KOPT-K1 (cell line): ENCODE data around the gene FNDC3A.
"Not testable (repeated sequence)": the region's sequence is repeated elsewhere in the genome, so short reads cannot be mapped to it uniquely, and the experiment has no call there.

ENCODE experiments used
- H3K27ac ChIP-seq: fragments of 200-600 bp; sonication (generic); 2 replicates; pipeline ENCODE4 v1.5.1; 2016; ENCODE audit warnings: antibody characterized with exemption, mild to moderate bottlenecking, low read depth, low read length; ENCODE audit not compliant: poor library complexity, severe bottlenecking
- H3K36me3 ChIP-seq: fragments of 200-600 bp; sonication (generic); 2 replicates; pipeline ENCODE4 v1.5.1; 2017; ENCODE audit warnings: antibody characterized with exemption, mild to moderate bottlenecking, low read length, moderate library complexity; ENCODE audit not compliant: insufficient read depth
- H3K9me3 ChIP-seq: fragments of 200-600 bp; sonication (generic); 2 replicates; pipeline ENCODE4 v1.5.1; 2017; ENCODE audit warnings: antibody characterized with exemption, low read length, mild to moderate bottlenecking; ENCODE audit not compliant: insufficient read depth, poor library complexity, severe bottlenecking

The FNDC3A gene

DNA sequence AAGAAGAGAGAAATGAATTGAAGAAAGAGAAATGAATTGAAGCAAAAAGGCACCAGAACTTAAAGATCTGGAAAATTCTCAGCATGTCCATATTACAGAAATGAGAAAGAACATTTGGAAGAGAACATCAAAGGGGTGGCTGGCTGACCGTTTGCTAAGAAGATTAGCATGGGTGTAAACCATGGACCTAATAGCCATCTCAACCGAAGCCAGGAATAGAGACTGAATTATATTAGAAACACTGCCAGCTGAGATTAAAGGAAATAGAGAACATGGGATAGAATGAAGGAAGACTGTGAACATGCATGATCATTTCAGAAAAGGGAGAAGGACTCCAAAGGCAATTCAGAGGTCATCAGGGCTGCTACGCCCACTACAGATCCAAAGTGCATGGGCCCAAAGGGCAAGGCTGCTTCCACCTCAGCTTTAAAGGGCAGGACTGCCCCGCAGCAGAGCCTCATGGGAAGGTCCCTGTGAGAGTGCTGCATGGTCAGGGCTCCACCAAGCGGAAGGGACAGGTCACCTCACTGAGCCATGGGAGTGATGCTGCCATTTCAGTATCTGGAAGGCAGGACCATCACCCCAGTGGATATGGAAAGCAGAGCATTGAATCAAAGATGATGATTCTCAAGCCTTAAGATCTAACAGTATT is 23.1 kb downstream of the FNDC3A start:
- Histone ChIP-seq H3K9me3 (peaks cover 44% of the 10 kb centered on the region), H3K36me3 (peaks cover 17% of the 10 kb centered on the region; the same call in 1 of the 2 replicates), H3K27ac (no peak overlapping the region)

DNA sequence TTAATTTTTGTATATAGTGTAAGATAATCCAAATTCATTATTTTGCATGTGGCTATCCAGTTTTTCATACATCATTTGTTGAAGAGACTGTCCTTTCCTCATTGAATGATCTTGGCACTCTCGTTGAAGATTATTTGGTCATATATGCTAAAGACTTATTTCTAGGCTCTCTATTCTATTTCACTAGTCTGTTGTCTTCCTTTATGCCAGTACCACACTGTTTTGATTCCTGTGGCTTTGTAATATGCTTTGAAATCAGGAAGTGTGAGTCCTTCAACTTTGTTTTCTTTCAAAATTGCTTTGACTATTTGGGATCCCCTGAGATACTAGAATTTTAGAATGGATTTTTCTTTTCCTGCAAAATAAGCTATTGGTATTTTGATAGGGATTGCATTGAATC is 24.5 kb downstream of the FNDC3A start:
- Histone ChIP-seq H3K9me3 (peaks cover 44% of the 10 kb centered on the region), H3K36me3 (peaks cover 17% of the 10 kb centered on the region)

GRCh38 chr13:49018986-49019635 is 43.4 kb downstream of the FNDC3A start:
- not testable (repeated sequence) for H3K27ac ChIP-seq
- H3K9me3 ChIP-seq, result peaks cover 42% of the 10 kb centered on the region
- H3K36me3 ChIP-seq, result peaks cover 30% of the 10 kb centered on the region

More for the DNA sequence above, 24.5 kb downstream of the FNDC3A start:
- H3K27ac ChIP-seq, result no peak overlapping the region

DNA sequence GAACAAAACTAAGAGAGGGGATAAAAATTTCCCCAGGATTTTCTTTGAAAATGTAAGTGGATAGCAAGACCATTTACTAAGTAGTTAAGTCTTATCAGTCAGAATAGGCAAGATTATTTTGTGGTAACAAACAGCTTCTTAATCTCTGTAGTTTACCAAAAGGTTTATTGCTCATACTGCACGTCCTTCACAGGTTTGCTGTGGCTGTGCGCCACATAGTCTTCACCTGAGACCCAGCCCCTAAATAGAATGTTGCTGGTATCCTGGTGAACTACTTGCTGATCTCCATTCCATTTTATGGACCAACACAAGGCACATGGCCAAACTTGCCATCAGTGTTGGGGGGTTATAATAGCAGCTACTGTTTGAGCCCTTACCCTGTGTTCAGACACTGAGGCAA is 44.6 kb downstream of the FNDC3A start:
- Histone ChIP-seq H3K36me3 (peaks cover 35% of the 10 kb centered on the region), H3K27ac (no peak overlapping the region), H3K9me3 (peaks cover 52% of the 10 kb centered on the region)

DNA sequence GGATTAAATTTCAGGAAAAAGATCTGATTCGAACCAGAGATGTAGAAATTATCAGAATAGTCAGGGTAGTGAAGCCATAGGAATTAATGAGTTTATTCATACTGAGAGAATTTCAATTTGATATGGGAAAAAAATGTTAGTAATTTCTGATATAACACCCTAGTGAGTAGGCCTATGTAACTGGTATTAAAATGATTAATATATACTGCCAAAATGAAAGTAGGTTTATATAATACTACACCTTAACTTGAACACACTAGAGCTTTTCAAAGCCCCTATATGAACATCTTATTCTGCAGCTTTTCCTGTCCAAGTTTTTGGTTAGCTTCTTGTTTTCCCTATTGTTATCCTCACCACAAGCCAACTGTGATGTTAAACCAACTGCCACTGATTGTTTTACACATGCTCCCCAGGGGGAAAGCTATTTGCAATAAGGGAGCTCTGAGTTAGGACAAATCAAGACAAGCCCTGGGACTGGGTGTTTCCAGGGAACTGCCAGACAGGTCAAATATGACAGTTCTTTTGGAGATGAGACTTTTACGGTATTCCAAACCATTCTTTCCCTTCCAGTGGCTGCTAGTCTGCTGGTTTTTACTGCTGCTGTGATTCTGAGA is 45.3 kb downstream of the FNDC3A start:
- H3K36me3 ChIP-seq, result peaks cover 35% of the 10 kb centered on the region
- H3K9me3 ChIP-seq, result peaks cover 52% of the 10 kb centered on the region
- no peak overlapping the region for H3K27ac ChIP-seq

- Histone ChIP-seq H3K9me3 (peaks cover 57% of the 10 kb centered on the region), H3K36me3 (peaks cover 35% of the 10 kb centered on the region), H3K27ac (no peak overlapping the region)
Measured at GRCh38 chr13:49021953-49022352, 46.2 kb downstream of the FNDC3A start.

- no peak overlapping the region for H3K27ac ChIP-seq
- peaks cover 39% of the 10 kb centered on the region for H3K36me3 ChIP-seq
- peaks cover 54% of the 10 kb centered on the region for H3K9me3 ChIP-seq
Measured at GRCh38 chr13:49022472-49023144, 46.9 kb downstream of the FNDC3A start.

DNA sequence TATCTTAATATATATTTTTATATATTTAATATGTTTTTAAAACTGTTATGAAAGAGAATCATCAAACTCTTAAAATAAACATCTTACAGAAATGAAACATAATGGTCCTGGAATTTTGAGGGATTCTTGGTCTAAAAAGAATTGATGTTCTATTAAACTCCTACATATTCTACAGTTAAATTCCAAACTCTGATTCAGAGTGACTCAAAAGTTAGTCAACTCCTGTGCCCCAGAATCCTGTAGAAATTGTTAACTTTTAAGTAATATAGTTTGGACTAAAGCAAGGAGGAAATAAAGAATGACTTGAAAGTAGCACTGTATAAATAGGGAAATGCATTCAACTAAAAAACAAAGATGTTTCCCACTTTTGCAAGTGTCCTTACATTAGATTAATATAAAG is 47.7 kb downstream of the FNDC3A start:
- Histone ChIP-seq H3K36me3 (peaks cover 43% of the 10 kb centered on the region), H3K9me3 (peaks cover 58% of the 10 kb centered on the region), H3K27ac (no peak overlapping the region)

DNA sequence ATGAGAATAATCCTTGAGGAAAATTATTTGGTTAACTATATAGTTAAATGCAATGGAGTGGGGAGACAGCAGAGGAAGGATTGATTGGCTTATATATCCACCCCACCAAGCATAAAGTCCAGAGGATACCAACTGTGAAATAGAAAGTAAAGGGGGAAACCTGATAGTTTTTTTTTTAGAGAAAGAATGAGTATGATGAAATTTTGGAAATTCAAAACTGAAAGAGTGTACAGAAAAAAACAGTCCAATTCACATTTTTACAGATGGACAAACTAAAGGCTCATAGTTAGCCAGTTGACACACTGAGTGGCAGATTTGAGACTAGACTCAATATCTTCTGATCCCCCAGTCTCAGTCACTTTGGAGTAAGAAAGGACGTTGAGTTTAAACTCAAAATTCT is 51.1 kb downstream of the FNDC3A start:
- Histone ChIP-seq H3K36me3 (peaks cover 31% of the 10 kb centered on the region), H3K9me3 (peaks cover 62% of the 10 kb centered on the region)

DNA sequence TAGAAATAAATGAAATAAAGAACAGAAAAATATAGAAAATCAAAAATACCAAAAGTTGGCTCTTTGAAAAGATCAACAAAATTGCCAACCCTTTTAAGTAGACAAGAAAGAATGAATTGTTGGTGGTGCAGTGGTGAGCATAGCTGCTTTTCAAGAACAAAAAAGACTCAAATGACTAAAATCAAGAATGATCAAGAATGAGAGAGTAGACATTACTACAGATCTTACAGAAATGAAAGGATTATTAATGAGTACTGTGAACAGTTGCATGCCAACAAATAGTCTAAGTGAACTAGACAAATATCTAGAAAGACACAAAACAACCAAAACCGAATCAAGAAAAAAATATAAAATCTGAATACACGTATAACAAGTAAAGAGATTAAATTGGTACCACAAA is 53.9 kb downstream of the FNDC3A start:
- Histone ChIP-seq H3K36me3 (peaks cover 12% of the 10 kb centered on the region; the same call in 1 of the 2 replicates), H3K27ac (no peak overlapping the region), H3K9me3 (peaks cover 36% of the 10 kb centered on the region)

More for the DNA sequence above, 51.1 kb downstream of the FNDC3A start:
- H3K27ac ChIP-seq, result no peak overlapping the region

DNA sequence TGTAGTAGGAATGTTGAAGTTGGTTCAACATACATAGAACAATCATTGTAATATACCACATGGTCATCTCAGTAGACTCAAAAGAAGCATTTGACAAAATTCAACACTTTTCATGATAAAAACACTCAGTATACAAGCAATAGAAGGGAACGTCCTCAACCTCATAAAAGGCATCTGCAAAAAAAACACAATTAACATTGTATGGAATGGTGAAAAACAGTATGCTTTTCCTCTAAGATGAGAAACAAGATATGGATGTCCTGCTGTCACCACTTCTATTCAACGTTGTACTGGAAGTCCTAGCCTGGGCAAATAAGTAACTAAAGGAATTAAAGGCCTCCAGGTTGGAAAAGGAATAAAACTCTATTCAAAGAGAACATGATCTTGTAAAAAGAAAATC is 54.5 kb downstream of the FNDC3A start:
- H3K36me3 ChIP-seq, result peaks cover 12% of the 10 kb centered on the region; the same call in 1 of the 2 replicates
- H3K9me3 ChIP-seq, result peaks cover 30% of the 10 kb centered on the region
- H3K27ac ChIP-seq, result no peak overlapping the region

- peaks cover 27% of the 10 kb centered on the region; the same call in 1 of the 2 replicates for H3K36me3 ChIP-seq
- no peak overlapping the region for H3K27ac ChIP-seq
- H3K9me3 ChIP-seq, result no peaks in the 10 kb centered on the region
Measured at GRCh38 chr13:49040872-49041271, 65.2 kb downstream of the FNDC3A start.

DNA sequence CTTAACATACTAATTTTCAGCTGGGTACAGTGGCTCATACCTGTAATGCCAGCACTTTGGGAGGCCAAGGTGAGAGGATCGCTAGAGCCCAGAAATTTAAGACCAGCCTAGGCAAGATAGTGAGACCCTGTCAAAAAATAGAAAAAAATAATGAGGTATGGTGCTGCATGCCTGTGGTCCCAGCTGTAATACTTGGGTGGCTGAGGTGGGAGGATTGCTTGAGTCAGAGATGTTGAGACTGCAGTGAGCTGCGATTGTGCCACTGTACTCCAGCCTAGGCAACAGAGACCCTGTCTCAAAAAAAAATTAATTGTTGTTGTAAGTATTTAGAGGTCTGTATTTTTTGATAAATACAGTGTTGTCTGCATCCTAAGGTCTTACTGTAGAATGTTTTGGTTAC is 66.8 kb downstream of the FNDC3A start:
- Histone ChIP-seq H3K27ac (no peak overlapping the region), H3K36me3 (peaks cover 27% of the 10 kb centered on the region; the same call in 1 of the 2 replicates), H3K9me3 (no peaks in the 10 kb centered on the region)

DNA sequence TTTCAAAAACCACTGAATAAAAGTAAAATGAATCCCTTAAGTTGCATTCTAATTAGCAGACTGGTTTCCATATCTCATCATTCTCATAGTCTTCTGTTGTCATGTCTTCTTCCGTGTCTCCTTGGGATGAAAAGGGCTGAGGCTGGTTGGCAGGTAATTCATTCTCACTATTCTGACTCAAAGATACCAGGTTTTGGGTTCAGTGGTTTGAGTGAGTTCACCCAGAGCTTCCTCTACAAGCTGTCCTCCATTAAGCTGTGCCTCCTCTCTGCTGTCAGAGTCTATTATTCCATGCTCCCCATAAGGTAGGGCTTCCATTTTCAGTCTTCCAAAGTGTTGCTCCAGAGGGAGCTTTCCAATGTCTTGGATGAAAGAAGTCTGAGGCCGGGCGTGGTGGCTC is 68.3 kb downstream of the FNDC3A start:
- H3K27ac ChIP-seq, result no peak overlapping the region
- peaks cover 22% of the 10 kb centered on the region; the same call in 1 of the 2 replicates for H3K36me3 ChIP-seq
- H3K9me3 ChIP-seq, result no peaks in the 10 kb centered on the region

- Histone ChIP-seq H3K9me3 (no peaks in the 10 kb centered on the region), H3K36me3 (peaks cover 16% of the 10 kb centered on the region; the same call in 1 of the 2 replicates), H3K27ac (no peak overlapping the region)
Measured at GRCh38 chr13:49044836-49045235, 69.1 kb downstream of the FNDC3A start.
